ENCODE data around the gene SSTR3. TPM values are rescaled to one million over a fixed set of nuclear protein-coding genes. Genes with fewer than 3 reads are reported as not detected.

SSTR3 gene
- total and polyA plus RNA-seq, 10 of the 15 experiments (the other 5 are each of a cell fraction or from before 2014, with no cell fraction given): 0.03 to 4.5 (median 2.4) TPM

- DNase-seq (ENCODE audit: low read depth, low spot score) (no peak), FAIRE-seq (no peak), ATAC-seq (no peak)
- ChIA-PET RAD21 (ENCODE audit: unreplicated experiment) (interaction anchor here (0.8 to 8.1 kb wide), 10 partner anchors 11 to 123 kb away, joined by 3 to 158 read pairs (median 8); partner anchors contain the start of gene IL2RB), SMC1A (ENCODE audit: uncharacterized antibody, unreplicated experiment) (interaction anchor here (1.0 to 9.6 kb wide), 12 partner anchors 11 to 99 kb away, joined by 3 to 203 read pairs (median 14); partner anchors contain the start of gene IL2RB), POLR2A (interaction anchor here (0.6 to 8.3 kb wide), 11 partner anchors 7 to 148 kb away, joined by 3 to 128 read pairs (median 6); partner anchors contain the start of genes IL2RB and RAC2), CTCF (interaction anchor here (1.0 to 5.1 kb wide), 13 partner anchors 12 to 85 kb away, joined by 3 to 116 read pairs (median 5); partner anchors contain the start of genes IL2RB and RAC2)
- in situ Hi-C loops (cut with MboI) (no loop called here), intact Hi-C loops (cut with micrococcal nuclease; ENCODE audit: unreplicated experiment) (loop anchor here (5.0 kb wide), 2 partner anchors 81 to 299 kb away; partner anchors contain the start of genes NCF4 and RAC2)
- no peaks in the 10 kb centered on the region for H3K36me3 ChIP-seq (ENCODE audit: control insufficient read depth in 2 of 2, insufficient read depth in 2 of 2, low read length in 1 of 2)
- 68% methylated on average over 2 of the region's 2 CpGs for WGBS (ENCODE audit: insufficient coverage, insufficient replicate concordance, low lambda C conversion rate, missing lambda C conversion rate)
- BruUV-seq (replicated peaks): no TSS peak
- no peak overlapping the region for H3K4me3 ChIP-seq
- H3K9ac ChIP-seq (ENCODE audit: control insufficient read depth, insufficient read depth, low read length): peak overlapping the region; percentile 73; the same call in 1 of the 2 replicates
- no peak overlapping the region for H2AFZ ChIP-seq (ENCODE audit: control insufficient read depth, low read depth, low read length)
- H3K9me3 ChIP-seq (replicated peaks; ENCODE audit: control insufficient read depth, insufficient read depth, low read length): peaks cover 5% of the 10 kb centered on the region; the same call in 1 of the 3 replicates
- H3K4me2 ChIP-seq (ENCODE audit: control insufficient read depth, insufficient read depth): peak overlapping the region; percentile 98; the same call in 1 of the 2 replicates
- peak overlapping the region; percentile 99 for H3K27ac ChIP-seq (ENCODE audit: control insufficient read depth, insufficient read depth)
- H3K27me3 ChIP-seq (replicated peaks in 1 of 2; ENCODE audit: control insufficient read depth in 2 of 2, insufficient read depth in 2 of 2, low read length in 1 of 2): no peaks in the 10 kb centered on the region
- H4K20me1 ChIP-seq (ENCODE audit: control insufficient read depth, insufficient read depth): no peaks in the 10 kb centered on the region
- peaks cover 59% of the 10 kb centered on the region for H3K4me1 ChIP-seq (ENCODE audit: control insufficient read depth, insufficient read depth, low read length)
- no peaks in the 10 kb centered on the region for H3K79me2 ChIP-seq (ENCODE audit: control insufficient read depth, insufficient read depth, low read length)
- TF ChIP-seq RAD21 (IDR thresholded peaks at IDR 0.05; ENCODE audit: insufficient read depth, low read depth, low read length) (no peak), SMAD5 (IDR thresholded peaks at IDR 0.05; ENCODE audit: low read depth) (no peak), POU2F2 (IDR thresholded peaks at IDR 0.05; ENCODE audit: borderline replicate concordance, low read depth, low read length) (no peak), ZBTB11 (CRISPR knock-in tag; IDR thresholded peaks at IDR 0.05) (no peak), ATF3 (IDR thresholded peaks at IDR 0.05; ENCODE audit: borderline replicate concordance, extremely low read depth, low read depth, low read length) (peak; percentile 70), JUND (IDR thresholded peaks at IDR 0.05; ENCODE audit: low read depth, low read length) (no peak), NFXL1 (IDR thresholded peaks at IDR 0.05; ENCODE audit: borderline replicate concordance) (no peak), YY1 (IDR thresholded peaks at IDR 0.05; ENCODE audit: low read depth, low read length) (no peak), EED (IDR thresholded peaks at IDR 0.05; ENCODE audit: low read depth) (no peak), SPI1 (IDR thresholded peaks at IDR 0.05; ENCODE audit: borderline replicate concordance, insufficient read depth, low read depth, low read length) (no peak), CREM (IDR thresholded peaks at IDR 0.05; ENCODE audit: low read depth) (no peak), TAF1 (IDR thresholded peaks at IDR 0.05; ENCODE audit: borderline replicate concordance, low read depth, low read length) (no peak), NFYB (IDR thresholded peaks at IDR 0.05; ENCODE audit: insufficient read depth, low read depth, low read length) (peak; percentile 92)
- TF ChIP-seq, protein P1, sequence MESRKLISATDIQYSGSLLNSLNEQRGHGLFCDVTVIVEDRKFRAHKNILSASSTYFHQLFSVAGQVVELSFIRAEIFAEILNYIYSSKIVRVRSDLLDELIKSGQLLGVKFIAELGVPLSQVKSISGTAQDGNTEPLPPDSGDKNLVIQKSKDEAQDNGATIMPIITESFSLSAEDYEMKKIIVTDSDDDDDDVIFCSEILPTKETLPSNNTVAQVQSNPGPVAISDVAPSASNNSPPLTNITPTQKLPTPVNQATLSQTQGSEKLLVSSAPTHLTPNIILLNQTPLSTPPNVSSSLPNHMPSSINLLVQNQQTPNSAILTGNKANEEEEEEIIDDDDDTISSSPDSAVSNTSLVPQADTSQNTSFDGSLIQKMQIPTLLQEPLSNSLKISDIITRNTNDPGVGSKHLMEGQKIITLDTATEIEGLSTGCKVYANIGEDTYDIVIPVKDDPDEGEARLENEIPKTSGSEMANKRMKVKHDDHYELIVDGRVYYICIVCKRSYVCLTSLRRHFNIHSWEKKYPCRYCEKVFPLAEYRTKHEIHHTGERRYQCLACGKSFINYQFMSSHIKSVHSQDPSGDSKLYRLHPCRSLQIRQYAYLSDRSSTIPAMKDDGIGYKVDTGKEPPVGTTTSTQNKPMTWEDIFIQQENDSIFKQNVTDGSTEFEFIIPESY (IDR thresholded peaks at IDR 0.05): peak; percentile 75; the same call in 1 of the 2 replicates
- TF ChIP-seq, protein P2, sequence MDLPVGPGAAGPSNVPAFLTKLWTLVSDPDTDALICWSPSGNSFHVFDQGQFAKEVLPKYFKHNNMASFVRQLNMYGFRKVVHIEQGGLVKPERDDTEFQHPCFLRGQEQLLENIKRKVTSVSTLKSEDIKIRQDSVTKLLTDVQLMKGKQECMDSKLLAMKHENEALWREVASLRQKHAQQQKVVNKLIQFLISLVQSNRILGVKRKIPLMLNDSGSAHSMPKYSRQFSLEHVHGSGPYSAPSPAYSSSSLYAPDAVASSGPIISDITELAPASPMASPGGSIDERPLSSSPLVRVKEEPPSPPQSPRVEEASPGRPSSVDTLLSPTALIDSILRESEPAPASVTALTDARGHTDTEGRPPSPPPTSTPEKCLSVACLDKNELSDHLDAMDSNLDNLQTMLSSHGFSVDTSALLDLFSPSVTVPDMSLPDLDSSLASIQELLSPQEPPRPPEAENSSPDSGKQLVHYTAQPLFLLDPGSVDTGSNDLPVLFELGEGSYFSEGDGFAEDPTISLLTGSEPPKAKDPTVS (IDR thresholded peaks at IDR 0.05; ENCODE audit: low read depth, low read length): no peak
Observed at GRCh38 chr22:37161443-37161842, 50.8 kb downstream of the SSTR3 start.

All from GM12878 (cell line).